ENCODE results near the gene RASGRF1.
"Not testable (repeated sequence)": the region's sequence is repeated elsewhere in the genome, so short reads cannot be mapped to it uniquely, and the experiment has no call there.

Gene RASGRF1

GRCh38 chr15:78930577-78931388 is 159.8 kb downstream of the RASGRF1 start:
- DNase-seq (ENCODE audit: low spot score) = no peak

- no peak for DNase-seq (ENCODE audit: low spot score)
Measured at GRCh38 chr15:78929536-78930264, 160.9 kb downstream of the RASGRF1 start.

GRCh38 chr15:78928616-78929093 is 161.9 kb downstream of the RASGRF1 start:
- no peak for DNase-seq (ENCODE audit: low spot score)

GRCh38 chr15:78928176-78928575 is 162.4 kb downstream of the RASGRF1 start:
- DNase-seq (ENCODE audit: low spot score) = not testable (repeated sequence)

GRCh38 chr15:78927077-78927790 is 163.3 kb downstream of the RASGRF1 start:
- no peak for DNase-seq (ENCODE audit: low spot score)

GRCh38 chr15:78925956-78926743 is 164.4 kb downstream of the RASGRF1 start:
- DNase-seq (ENCODE audit: low spot score) = no peak

GRCh38 chr15:78925076-78925624 is 165.4 kb downstream of the RASGRF1 start:
- no peak for DNase-seq (ENCODE audit: low spot score)

- no peak for DNase-seq (ENCODE audit: low spot score)
Measured at GRCh38 chr15:78923480-78924360, 166.9 kb downstream of the RASGRF1 start.

- DNase-seq (ENCODE audit: low spot score) = no peak
Measured at GRCh38 chr15:78923015-78923414, 167.6 kb downstream of the RASGRF1 start.

GRCh38 chr15:78922527-78922926 is 168.1 kb downstream of the RASGRF1 start:
- no peak for DNase-seq (ENCODE audit: low spot score)

- no peak for DNase-seq (ENCODE audit: low spot score)
Measured at GRCh38 chr15:78921940-78922339, 168.6 kb downstream of the RASGRF1 start.

GRCh38 chr15:78921517-78921916 is 169.1 kb downstream of the RASGRF1 start:
- no peak for DNase-seq (ENCODE audit: low spot score)

- DNase-seq (ENCODE audit: low spot score) = no peak
Measured at GRCh38 chr15:78917888-78918287, 172.7 kb downstream of the RASGRF1 start.

- no peak for DNase-seq (ENCODE audit: low spot score)
Measured at GRCh38 chr15:78916088-78916487, 174.5 kb downstream of the RASGRF1 start.

GRCh38 chr15:78915341-78916087 is 175.1 kb downstream of the RASGRF1 start:
- peak; percentile 58 for DNase-seq (ENCODE audit: low spot score)

- DNase-seq (ENCODE audit: low spot score) = no peak
Measured at GRCh38 chr15:78914027-78914764, 176.4 kb downstream of the RASGRF1 start.

GRCh38 chr15:78913012-78913411 is 177.6 kb downstream of the RASGRF1 start:
- DNase-seq (ENCODE audit: low spot score) = no peak

- DNase-seq (ENCODE audit: low spot score) = no peak
Measured at GRCh38 chr15:78912316-78912715, 178.3 kb downstream of the RASGRF1 start.

- no peak for DNase-seq (ENCODE audit: low spot score)
Measured at GRCh38 chr15:78910271-78910670, 180.3 kb downstream of the RASGRF1 start.

All from putamen (tissue), 1 donor.